CD14-positive monocyte (primary cell): Measurements from ENCODE around the gene LAMB4. TPM values are rescaled to one million over a fixed set of nuclear protein-coding genes. Genes with fewer than 3 reads are reported as not detected.

ENCODE experiments used
- DNase-seq, 3 donors: peaks; one replicate each; pipeline ENCODE4 v3.0.0-alpha.2; 2011 to 2022
- H2AFZ ChIP-seq: 2 replicates; pipeline ENCODE4 v1.6.0; 2012; ENCODE audit warnings: mild to moderate bottlenecking, low read depth, low read length, inconsistent platforms; ENCODE audit not compliant: insufficient read depth, poor library complexity, severe bottlenecking
- H3K27ac ChIP-seq, 2 donors: 1 replicate in 1 of 2; 2 replicates in 1 of 2; pipeline ENCODE4 v1.5.1; 2012 to 2013; ENCODE audit warnings: low read length in 2 of 2, control low read depth in 1 of 2, inconsistent platforms in 1 of 2, low read depth in 1 of 2, mild to moderate bottlenecking in 1 of 2
- H3K27me3 ChIP-seq, 2 donors: one replicate each; pipeline versions ENCODE4 v1.6.0 to v1.6.1; 2011 to 2013; ENCODE audit warnings: low read length in 2 of 2; ENCODE audit not compliant: control insufficient read depth in 2 of 2, insufficient read depth in 2 of 2
- H3K36me3 ChIP-seq, 2 donors: replicated peaks in 1 of 2; 1 replicate in 1 of 2; 2 replicates in 1 of 2; pipeline versions ENCODE4 v1.5.1 to v1.6.1; 2012 to 2013; ENCODE audit warnings: low read length in 2 of 2, control low read depth in 1 of 2, inconsistent platforms in 1 of 2, mild to moderate bottlenecking in 1 of 2; ENCODE audit not compliant: insufficient read depth in 2 of 2, control insufficient read depth in 1 of 2
- H3K4me1 ChIP-seq, 2 donors: 1 replicate in 1 of 2; 2 replicates in 1 of 2; pipeline versions ENCODE4 v1.5.1 to v1.6.1; 2012 to 2013; ENCODE audit warnings: low read length in 2 of 2, control low read depth in 1 of 2, inconsistent platforms in 1 of 2, mild to moderate bottlenecking in 1 of 2, moderate library complexity in 1 of 2; ENCODE audit not compliant: insufficient read depth in 2 of 2, control insufficient read depth in 1 of 2
- H3K4me2 ChIP-seq: replicated peaks from 2 replicates; pipeline ENCODE3; 2012; ENCODE audit warnings: low read length, moderate library complexity, mild to moderate bottlenecking; ENCODE audit not compliant: poor library complexity, severe bottlenecking; ENCODE audit errors: extremely low read depth
- H3K4me3 ChIP-seq, 3 experiments: fragments of 200-600 bp in 1 of 3; sonication (generic) in 1 of 3; replicated peaks in 1 of 3; 1 replicate in 2 of 3; 2 replicates in 1 of 3; pipeline ENCODE4 v1.5.1; 2011 to 2013; ENCODE audit warnings: low read length in 3 of 3, mild to moderate bottlenecking in 3 of 3, control low read depth in 2 of 3, low read depth in 2 of 3, inconsistent platforms in 1 of 3, moderate library complexity in 1 of 3
- H3K79me2 ChIP-seq: 2 replicates; pipeline ENCODE4 v1.6.0; 2012; ENCODE audit warnings: mild to moderate bottlenecking, control low read depth, inconsistent platforms, low read length, moderate library complexity; ENCODE audit not compliant: insufficient read depth
- H3K9ac ChIP-seq: 2 replicates; pipeline ENCODE4 v1.6.0; 2017; ENCODE audit warnings: low read length, mild to moderate bottlenecking; ENCODE audit not compliant: insufficient read depth, poor library complexity, severe bottlenecking
- H3K9me3 ChIP-seq, 2 donors: replicated peaks in 1 of 2; 1 replicate in 1 of 2; 2 replicates in 1 of 2; pipeline versions ENCODE4 v1.5.1 to v1.6.1; 2012 to 2013; ENCODE audit warnings: low read length in 2 of 2, control low read depth in 1 of 2; ENCODE audit not compliant: control insufficient read depth in 1 of 2, insufficient read depth in 1 of 2
- H4K20me1 ChIP-seq: 2 replicates; pipeline ENCODE4 v1.6.0; 2012; ENCODE audit warnings: mild to moderate bottlenecking, low read length, control low read depth, moderate library complexity; ENCODE audit not compliant: insufficient read depth
- H3K27ac Mint-ChIP-seq, 7 donors: one replicate each; pipeline ENCODE4 v1.8.0; 2020; ENCODE audit warnings: mild to moderate bottlenecking in 7 of 7, mixed read lengths in 7 of 7, moderate library complexity in 6 of 7, inconsistent platforms in 2 of 7
- H3K27me3 Mint-ChIP-seq, 3 donors: one replicate each; pipeline ENCODE4 v1.8.0; 2021 to 2022; ENCODE audit warnings: low read depth in 3 of 3, mild to moderate bottlenecking in 3 of 3, mixed read lengths in 3 of 3, moderate library complexity in 3 of 3, inconsistent platforms in 1 of 3
- H3K36me3 Mint-ChIP-seq, 2 donors: one replicate each; pipeline ENCODE4 v1.8.0; 2020; ENCODE audit warnings: mixed read lengths in 2 of 2, inconsistent platforms in 1 of 2, mild to moderate bottlenecking in 1 of 2
- H3K4me1 Mint-ChIP-seq: one replicate; pipeline ENCODE4 v1.8.0; 2020; ENCODE audit warnings: mild to moderate bottlenecking, mixed read lengths
- H3K4me3 Mint-ChIP-seq, 2 donors: one replicate each; pipeline ENCODE4 v1.8.0; 2020; ENCODE audit warnings: mild to moderate bottlenecking in 2 of 2, mixed read lengths in 2 of 2, moderate library complexity in 1 of 2
- H3K9me3 Mint-ChIP-seq, 7 donors: one replicate each; pipeline ENCODE4 v1.8.0; 2020 to 2022; ENCODE audit warnings: mixed read lengths in 7 of 7, mild to moderate bottlenecking in 6 of 7, moderate library complexity in 6 of 7, inconsistent platforms in 2 of 7
- WGBS: methylation state at CpG from one replicate; pipeline ENCODE4 v1.1.5; 2013; ENCODE audit warnings: missing lambda C conversion rate; ENCODE audit not compliant: insufficient coverage; 5-methylcytosine and 5-hydroxymethylcytosine counted together
- intact Hi-C, 2 donors: fragments of 100-400 bp; cut with micrococcal nuclease; formaldehyde crosslinking; loops; one replicate each; pipeline versions ENCODE4 v1.15.0 to v1.15.1; 2023
- polyA plus RNA-seq, 3 donors: library from polyadenylated mRNA; depleted of rRNA in 1 of 3; unstranded in 2 of 3; stranded (reverse) in 1 of 3; fragments of 300-500 nt in 2 of 3; fragments of >200 nt in 1 of 3; fragmentation: Illumina TruSeq in 2 of 3; gene quantifications; 1 replicate in 2 of 3; 2 replicates in 1 of 3; pipeline ENCODE4 v1.2.3, GENCODE V29; 2012 to 2021
- TF ChIP-seq, protein P1 (sequence below): fragments of 200-600 bp; IDR thresholded peaks from one replicate; pipeline ENCODE4 v1.8.0; 2022; ENCODE audit warnings: antibody characterized with exemption, mild to moderate bottlenecking

The LAMB4 gene
- polyA plus RNA-seq, 3 donors, result not detected

GRCh38 chr7:108096996-108097395 is 33.2 kb downstream of the LAMB4 start:
- no peak overlapping the region for H2AFZ ChIP-seq
- no CpG with 5 or more reads among the region's 4 CpGs for WGBS
- no peaks in the 10 kb centered on the region for H3K36me3 ChIP-seq
- H3K9ac ChIP-seq, result no peak overlapping the region
- no peak overlapping the region for H3K27ac ChIP-seq
- intact Hi-C loops, result no loop called here
- H3K27me3 Mint-ChIP-seq, result peaks cover 6 to 7% (median 6%) of the 10 kb centered on the region in 3 donors
- no peaks in the 10 kb centered on the region for H4K20me1 ChIP-seq
- H3K27ac Mint-ChIP-seq, result no peak overlapping the region
- H3K27me3 ChIP-seq, result no peaks in the 10 kb centered on the region
- no peak overlapping the region for H3K4me2 ChIP-seq
- H3K4me1 Mint-ChIP-seq, result no peaks in the 10 kb centered on the region
- TF ChIP-seq, protein P1, sequence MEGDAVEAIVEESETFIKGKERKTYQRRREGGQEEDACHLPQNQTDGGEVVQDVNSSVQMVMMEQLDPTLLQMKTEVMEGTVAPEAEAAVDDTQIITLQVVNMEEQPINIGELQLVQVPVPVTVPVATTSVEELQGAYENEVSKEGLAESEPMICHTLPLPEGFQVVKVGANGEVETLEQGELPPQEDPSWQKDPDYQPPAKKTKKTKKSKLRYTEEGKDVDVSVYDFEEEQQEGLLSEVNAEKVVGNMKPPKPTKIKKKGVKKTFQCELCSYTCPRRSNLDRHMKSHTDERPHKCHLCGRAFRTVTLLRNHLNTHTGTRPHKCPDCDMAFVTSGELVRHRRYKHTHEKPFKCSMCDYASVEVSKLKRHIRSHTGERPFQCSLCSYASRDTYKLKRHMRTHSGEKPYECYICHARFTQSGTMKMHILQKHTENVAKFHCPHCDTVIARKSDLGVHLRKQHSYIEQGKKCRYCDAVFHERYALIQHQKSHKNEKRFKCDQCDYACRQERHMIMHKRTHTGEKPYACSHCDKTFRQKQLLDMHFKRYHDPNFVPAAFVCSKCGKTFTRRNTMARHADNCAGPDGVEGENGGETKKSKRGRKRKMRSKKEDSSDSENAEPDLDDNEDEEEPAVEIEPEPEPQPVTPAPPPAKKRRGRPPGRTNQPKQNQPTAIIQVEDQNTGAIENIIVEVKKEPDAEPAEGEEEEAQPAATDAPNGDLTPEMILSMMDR, result no peak
- peaks cover 0 to 1% (median 0%) of the 10 kb centered on the region in 7 donors for H3K9me3 Mint-ChIP-seq
- no peaks in the 10 kb centered on the region for H3K36me3 Mint-ChIP-seq
- H3K4me3 ChIP-seq, result no peak overlapping the region
- H3K4me1 ChIP-seq, result no peaks in the 10 kb centered on the region
- no peak overlapping the region for H3K4me3 Mint-ChIP-seq
- H3K9me3 ChIP-seq, result no peaks in the 10 kb centered on the region
- H3K79me2 ChIP-seq, result no peaks in the 10 kb centered on the region
- DNase-seq, result no peak

GRCh38 chr7:108094933-108095710 is 35.0 kb downstream of the LAMB4 start:
- no peaks in the 10 kb centered on the region for H3K4me1 Mint-ChIP-seq
- no peak overlapping the region for H3K4me2 ChIP-seq

More at GRCh38 chr7:108094933-108095710, 35.0 kb downstream of the LAMB4 start:
- intact Hi-C loops, result no loop called here
- Mint-ChIP-seq H3K36me3 (no peaks in the 10 kb centered on the region), H3K4me3 (no peak overlapping the region), H3K27ac (no peak overlapping the region), H3K27me3 (peaks cover 6 to 7% (median 6%) of the 10 kb centered on the region in 3 donors), H3K9me3 (peaks cover 0 to 1% (median 0%) of the 10 kb centered on the region in 7 donors)
- Histone ChIP-seq H3K79me2 (no peaks in the 10 kb centered on the region), H3K27me3 (no peaks in the 10 kb centered on the region), H4K20me1 (no peaks in the 10 kb centered on the region), H2AFZ (no peak overlapping the region), H3K27ac (no peak overlapping the region), H3K9ac (no peak overlapping the region), H3K4me3 (no peak overlapping the region), H3K9me3 (no peaks in the 10 kb centered on the region), H3K36me3 (no peaks in the 10 kb centered on the region), H3K4me1 (no peaks in the 10 kb centered on the region)
- no peak for DNase-seq
- WGBS, result 72% methylated on average over 4 of the region's 7 CpGs
- TF ChIP-seq, protein P1, result no peak
